Measurements from ENCODE around the gene LIG4.

DNA sequence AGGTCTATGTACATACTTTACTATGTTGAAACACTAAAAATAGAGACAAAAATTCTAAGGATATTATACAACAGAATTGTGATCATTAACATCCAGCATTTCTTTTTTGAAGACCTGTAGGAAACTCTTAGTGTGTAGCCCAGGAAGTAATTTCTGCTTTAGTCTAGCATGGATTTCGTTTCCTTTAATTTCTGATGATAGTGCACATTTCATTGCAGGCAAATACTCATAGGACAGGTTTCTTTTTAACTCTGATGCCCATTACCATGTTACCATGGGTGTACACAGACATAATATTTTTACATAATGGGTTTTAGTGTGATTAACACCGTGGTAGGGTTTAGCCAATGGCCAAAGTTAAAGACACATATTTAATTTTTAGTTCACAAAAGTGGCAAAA, 27.1 kb downstream of the LIG4 start:
- TF ChIP-seq TAF1 (IDR thresholded peaks at IDR 0.05; ENCODE audit: low read depth, low read length) (no peak), POLR2A (IDR thresholded peaks at IDR 0.05; ENCODE audit: low read depth, low read length) (no peak), POLR2AphosphoS5 (IDR thresholded peaks at IDR 0.05; ENCODE audit: low read depth, low read length) (no peak)
